HG03280 (cell line): ENCODE measurements around the gene POLR3B.
"Not testable (repeated sequence)": the region's sequence is repeated elsewhere in the genome, so short reads cannot be mapped to it uniquely, and the experiment has no call there.

ENCODE experiments used
- ATAC-seq: cut with Tn5 transposase; IDR thresholded peaks from one replicate; pipeline ENCODE4 v1.9.1; 2021; ENCODE audit warnings: mild to moderate bottlenecking, moderate library complexity; ENCODE audit not compliant: unreplicated experiment

The POLR3B gene

DNA sequence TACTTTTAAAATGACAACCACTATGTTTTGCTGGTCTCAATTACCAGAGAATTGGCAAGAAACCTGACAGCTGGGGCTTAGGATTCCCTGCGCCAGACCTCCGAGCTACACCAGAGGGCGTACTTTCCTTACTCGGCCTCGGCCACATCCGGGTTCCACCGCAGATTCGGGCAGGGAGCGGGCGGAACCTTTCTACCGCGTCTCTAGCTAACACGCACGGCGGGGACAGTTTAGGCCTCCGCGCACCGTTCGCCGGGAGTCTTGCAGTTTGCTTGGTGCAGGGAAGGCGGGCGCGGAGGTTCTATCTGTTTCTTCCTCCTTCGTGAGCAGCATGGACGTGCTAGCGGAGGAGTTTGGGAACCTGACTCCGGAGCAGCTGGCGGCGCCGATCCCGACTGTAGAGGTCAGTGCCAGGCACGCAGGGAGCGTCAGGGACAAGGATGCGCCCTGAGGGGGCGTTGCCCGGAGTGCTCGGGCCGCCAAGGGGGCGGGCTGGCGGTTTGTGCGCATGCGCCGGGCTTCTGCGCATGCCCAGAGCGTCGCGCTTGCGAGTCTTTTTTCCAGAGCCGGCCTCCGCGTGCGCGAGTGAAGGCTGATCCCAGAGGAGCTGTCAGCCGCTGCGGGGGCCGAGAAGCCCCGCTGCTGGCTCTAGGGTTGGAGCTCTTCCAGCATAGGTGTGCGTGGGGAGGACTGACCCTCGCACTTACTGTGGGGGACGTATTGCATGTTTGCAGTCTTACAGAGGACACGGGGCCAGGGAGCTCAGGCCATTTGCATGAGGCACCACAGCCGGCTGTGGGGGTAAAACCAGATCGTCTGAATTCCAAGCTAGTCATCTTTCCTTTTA, at the start of gene POLR3B:
Gene POLR3B, plus strand, starts transcription at position 200 of the 847 bp plus-strand sequence. Its CDS starts 132 bp downstream, at position 332.
- peak; percentile 89 for ATAC-seq

DNA sequence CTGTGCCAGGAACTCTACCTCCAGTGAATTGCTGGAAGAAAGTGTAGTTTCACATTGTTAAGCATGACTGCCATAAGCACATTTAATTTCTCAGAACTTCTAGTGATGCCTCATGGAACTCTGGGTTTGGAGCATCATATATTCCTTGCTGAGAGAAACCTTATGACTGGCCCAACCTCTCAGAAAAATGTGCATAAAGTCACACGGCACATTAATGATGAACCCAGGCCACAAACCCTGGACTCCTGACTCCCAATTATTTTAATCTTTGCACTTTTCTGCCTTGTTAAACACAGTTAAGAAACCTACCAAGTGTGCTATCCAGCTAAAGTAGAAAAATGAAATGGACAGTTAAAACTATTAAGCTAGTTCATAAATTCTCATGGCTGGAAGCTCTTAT, 49.4 kb upstream of the POLR3B start:
- no peak for ATAC-seq

DNA sequence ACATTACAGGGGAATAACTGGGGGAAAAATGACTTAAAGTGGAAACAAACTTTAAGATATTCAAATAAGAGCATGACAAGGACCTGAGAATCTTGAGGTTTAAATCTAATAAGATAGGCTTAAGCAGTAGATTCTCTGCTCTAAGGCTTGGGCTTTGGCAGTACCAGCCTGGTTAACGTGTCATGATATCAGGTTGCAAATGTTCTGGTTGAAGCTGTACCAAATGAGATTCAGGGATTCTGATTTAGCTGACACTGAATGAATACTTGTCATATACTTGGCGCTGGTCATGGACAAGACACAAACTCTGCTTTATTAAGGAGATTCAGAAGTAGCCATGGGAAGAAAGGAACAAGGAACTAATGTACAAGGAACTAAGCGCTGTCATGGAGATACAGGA, 48.9 kb upstream of the POLR3B start:
- no peak for ATAC-seq

DNA sequence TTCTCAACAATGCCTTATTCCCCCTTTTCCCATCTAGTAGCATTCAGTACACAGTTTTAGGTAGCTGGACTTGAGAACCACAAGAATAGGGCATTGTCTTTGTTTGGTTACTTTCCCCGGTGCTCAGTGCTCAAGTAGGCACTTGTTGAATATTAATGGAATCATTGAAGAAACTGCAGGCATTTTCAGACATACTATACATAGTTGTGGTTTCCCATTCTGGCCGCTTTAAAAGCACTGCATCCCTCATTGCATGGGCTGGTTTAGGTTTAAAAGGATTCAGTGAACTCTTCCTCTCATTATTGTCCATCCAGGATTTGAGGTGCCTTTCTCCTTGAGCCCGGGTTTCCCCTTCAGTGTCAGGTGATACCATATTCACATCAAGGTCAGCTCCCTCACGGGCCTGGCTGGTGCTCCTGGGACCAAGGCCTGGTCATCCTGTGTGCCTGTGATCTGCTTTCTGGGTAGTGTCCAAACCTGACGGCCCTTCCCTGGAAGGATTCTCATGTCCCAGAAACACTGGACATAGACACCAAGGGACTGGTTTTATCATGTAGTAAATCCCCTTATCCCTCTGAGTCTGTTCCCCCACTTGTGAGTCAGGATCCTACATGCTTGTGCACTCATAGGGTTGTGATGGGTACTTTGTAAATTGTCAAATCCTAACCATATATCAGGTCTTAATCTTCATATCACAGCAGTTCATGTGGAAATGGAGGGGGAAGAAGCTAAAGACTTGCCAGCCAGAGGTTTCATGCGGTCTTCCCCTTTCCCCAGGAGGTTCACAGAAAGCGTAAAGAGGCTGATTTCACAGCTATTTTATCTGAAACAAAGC, 47.7 kb upstream of the POLR3B start:
- ATAC-seq, result no peak

DNA sequence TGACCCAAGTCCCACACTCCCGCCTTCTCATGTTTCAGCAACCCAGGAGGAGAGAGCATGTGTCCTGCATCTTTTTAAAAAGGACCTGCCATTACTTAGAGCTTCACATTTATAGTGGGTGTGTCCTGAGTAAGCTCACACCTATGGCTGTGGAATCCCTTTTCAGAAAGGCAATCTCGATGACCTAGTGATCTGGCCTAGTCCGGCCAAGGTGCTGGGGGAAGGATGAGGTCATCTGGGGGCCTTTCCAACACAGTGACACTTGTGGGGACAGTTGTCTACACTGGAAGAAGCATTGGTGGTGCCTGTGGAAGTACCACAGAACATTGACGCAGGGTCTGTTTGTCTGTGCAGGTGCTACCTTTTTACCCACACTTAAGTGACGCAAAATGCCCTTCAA, 46.9 kb upstream of the POLR3B start:
- no peak for ATAC-seq

DNA sequence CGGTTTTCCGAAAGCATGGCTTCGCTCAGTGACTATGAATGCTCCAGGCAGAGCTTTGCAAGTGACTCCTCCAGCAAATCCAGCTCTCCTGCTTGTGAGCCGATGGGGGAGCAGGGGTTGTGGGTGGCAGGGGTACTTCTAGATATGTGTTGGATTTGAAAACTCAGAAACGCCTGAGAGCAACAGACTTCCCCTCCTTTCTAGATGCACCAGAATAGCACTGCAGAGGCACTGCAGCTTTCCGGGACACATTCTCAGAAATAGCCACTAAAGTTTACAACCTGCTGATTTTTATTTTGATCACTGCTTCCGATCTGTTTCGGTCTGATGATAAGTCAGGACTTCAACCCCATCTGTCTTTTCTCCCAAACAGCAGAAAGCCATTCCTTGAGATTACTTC, 46.4 kb upstream of the POLR3B start:
- ATAC-seq, result no peak

DNA sequence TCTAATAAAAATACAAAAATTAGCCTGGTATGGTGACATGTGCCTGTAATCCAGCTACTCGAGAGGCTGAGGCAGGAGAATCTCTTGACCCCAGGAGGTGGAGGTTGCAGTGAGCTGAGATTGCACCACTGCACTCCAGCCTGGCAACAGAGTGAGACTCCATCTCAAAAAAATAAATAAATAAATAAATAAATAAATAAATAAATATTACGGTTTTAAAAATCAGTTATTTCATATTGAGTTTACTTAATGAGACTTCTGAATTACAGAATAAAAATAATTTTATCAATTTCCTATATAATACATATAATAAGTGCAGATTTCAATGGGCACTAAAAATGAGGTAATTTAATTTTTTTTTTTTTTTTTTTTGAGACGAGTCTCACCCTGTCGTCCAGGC, 44.1 kb upstream of the POLR3B start:
- not testable (repeated sequence) for ATAC-seq

DNA sequence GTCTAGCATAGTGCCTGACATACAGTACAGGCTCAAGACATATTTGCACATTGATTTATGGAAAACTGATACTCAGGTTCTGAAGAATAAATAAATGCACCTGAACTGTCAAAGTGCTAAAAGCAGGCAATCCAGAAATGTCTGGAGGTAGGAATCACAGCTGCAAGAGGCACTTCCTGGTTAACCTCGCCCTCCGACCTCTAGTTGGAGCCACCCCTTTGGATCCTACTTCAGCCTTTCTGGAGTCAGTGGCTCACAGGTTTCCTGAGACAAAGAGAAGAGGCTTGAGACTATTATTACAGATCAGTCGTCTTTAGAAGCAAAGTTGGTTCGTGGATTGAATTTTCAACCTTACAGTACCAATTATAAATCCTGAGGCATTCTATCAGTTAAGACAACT, 42.0 kb upstream of the POLR3B start:
- ATAC-seq, result no peak

DNA sequence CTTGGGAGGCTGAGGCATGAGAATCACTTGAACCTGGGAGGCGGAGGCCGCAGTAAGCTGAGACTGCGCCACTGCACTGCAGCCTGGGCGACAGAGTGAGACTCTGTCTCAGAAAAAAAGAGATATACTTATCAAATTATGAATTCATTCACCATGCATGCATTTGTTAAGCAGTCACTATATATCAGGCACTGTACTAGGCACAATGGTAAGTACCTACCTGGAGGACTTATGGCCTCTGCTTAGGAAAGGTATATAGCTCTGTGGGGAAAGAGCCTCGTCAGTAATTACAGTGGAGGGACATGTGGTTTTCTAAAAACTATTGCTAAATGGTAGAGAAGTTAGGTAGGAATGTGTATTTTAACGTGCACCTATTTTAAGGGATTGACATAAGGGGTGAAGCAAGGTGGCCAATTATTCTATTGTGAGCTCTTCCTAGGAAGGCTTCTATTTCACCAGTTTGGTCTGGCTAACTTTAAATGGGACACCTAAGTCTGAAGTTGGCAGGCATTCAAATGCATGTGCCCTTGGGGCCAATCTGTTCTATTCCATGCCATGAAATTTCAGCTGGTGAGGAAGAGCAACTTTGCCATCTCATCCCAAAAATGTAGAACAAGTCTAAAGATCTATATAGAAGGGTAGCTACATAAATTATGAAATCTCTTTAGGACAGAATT, 40.0 kb upstream of the POLR3B start:
- ATAC-seq, result no peak

DNA sequence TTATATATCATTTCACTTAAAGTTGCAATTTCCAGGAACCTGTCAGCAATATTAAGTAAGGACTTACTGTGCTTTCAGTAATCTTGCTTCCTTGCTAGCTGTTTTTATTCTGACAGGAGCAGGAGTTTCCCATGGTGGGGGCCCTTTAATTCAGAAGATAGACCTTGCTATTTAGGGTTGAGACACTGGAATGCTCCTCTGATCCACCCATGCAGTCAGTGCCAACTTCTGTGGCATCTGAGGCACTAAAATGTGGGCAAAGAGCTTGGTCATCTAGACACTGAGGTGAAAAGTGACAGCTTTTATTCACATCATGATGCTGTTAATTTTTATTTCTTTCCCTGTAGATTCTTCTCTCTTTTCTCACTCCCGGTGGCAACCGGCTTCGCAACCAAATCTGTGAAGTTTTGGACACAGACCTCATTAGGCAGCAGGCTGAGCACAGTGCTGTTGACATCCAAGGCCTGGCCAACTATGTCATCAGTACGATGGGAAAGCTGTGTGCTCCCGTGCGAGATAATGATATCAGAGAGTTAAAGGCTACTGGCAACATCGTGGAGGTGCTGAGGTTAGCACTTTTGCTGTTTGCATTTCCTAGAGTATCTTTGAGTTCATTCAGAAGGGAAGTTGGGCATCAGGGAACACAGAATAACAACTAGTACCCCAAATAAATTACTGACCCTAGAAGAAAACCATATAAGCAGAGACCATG, 36.3 kb upstream of the POLR3B start:
- ATAC-seq, result no peak

DNA sequence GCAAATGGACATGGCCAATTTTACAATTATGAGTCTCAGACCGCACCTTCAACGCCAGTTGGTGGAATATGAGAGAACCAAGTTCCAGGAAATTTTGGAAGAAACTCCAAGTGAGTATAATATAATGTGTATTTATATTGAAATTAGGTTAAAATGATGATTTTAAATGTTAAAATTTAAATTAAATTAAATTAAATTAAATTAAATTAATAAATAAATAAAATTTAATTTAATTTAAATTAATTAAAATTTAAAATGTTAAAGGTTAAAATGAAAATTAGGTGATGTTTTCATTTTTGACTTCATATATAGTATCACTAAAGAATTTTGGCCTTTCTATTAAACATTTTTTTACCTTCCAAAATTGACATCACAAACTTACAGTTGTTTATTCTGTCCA, 34.0 kb upstream of the POLR3B start:
- ATAC-seq, result no peak

DNA sequence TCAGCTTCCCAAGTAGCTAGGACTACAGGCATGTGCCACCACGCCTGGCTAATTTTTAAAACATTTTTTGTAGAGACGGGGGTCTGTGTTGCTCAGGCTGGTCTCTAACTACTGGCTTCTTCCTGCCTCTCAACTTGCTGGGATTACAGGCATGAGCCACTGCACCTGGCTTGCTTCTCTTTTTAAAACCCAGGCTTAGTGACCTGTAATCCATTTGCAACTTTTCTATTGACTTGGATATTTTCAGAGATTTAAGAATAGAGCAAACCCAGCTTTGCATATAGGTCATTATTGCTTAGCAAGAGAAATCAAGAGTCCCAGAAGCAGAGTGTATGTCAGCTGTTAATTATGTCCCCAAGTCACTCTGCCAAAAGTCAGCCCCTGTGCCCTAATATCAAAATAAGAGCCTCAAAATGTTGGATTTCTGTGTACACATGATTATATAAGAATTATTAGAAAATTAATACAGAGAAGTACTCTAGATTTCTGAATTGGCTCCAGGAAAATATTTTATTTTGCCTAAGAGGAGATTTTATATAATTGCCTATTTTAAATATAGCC, 30.2 kb upstream of the POLR3B start:
- no peak for ATAC-seq

DNA sequence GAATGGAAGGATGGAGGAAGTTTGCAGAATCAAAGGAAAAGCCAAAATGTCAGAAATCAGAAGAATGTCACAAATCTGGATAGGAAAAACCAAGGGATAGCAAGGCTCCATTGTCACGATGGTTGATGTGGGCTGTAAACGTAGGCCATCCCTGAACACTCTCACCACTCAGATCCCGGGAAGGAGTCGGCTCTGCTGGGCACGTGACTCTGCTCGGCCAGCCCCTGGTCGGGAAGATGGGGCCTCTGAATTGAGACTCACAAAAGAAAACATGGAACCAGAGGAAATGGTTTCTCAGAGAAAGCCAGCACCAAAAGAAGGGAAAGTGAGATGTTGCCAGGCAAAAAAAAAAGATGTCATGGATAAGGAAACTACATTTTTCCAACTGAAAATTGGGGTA, 28.8 kb upstream of the POLR3B start:
- no peak for ATAC-seq

DNA sequence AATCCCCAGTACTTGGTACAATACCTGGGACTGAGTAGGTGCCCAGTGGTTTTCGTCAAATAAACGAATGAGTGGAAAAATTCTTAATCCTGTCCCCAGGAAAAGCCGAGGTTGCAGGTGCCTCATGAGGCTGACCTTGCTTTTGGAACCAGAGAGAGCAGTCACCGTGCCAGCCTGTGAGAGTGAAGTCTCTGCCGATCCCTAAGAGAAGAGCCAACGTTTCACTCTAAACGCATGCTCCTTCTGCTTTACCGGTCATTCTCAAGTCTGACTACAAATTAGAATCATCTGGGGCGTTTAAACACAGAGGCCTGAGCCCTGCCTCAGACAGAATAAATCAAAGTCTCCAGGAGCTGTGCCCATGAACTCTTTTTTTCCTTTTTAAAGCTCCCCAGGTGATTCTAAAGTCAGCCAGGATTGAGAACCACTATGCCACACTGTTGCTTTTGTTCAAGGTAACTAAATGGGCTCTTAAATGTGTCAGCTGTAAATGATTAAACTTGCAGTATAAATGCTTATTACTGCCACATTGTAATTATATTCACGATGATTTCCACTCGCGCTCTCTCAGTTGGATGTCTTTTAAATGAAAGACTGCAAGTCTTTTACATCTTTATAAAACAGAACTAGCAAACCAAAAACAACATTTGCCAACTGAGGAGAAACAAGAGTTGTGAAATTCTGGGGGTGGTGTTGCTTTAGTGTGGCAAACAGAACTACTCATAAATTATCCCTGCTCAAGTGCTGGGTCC, 28.1 kb upstream of the POLR3B start:
- ATAC-seq, result no peak

DNA sequence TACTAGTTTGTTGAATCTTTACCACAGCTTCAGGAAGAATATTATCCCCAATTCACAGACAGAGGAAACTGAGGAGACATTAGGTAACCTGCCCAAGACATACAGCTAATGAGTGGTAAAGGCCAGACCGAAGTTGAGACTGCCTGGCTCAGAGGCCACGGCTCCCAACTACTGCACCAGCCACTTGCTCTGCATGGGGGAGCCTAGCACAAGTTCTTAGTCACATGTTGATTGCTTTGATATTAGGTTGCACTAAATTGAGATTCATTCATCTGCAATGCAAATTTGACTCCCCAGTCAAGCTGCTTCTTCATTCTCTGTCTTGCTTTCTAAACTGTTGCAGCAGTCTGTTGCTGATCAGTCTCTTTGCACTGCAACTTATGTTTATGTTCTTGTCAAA, 25.9 kb upstream of the POLR3B start:
- ATAC-seq, result no peak

DNA sequence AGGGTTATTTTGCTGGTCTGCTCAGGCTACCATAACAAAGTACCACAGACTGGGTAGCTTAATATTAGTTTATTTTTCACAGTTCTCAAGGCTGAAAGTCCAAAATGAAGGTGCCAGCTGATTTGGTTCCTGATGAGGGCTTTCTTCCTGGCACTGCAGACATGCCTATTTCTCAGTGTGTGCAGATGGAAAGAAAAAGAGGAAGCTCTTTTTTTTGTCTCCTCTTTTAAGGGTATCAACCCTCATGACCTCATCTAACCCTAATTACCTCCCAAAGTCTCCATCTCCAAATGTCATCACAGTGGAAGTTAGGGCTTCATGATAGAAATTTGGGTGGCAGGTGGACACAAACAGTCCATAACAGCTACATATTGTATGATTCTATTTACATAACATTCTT, 25.0 kb upstream of the POLR3B start:
- no peak for ATAC-seq

DNA sequence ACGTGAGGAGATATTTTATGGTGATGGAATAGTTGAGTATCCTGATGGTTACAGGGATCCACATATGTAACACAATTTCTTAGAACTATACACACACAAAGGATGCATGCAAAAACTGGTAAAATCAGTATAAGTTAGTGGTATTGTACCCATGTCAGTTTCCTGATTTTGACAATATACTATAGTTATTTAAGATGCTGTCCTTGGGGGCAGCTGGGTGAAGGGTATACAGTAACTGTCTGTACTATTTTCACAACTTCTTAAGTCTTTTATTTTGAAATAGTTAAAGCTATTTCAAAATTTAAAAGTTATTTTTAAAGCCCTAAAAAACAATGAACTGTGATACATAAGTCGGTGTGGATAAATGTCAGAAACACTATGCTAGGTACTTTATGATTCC, 24.5 kb upstream of the POLR3B start:
- ATAC-seq, result no peak

DNA sequence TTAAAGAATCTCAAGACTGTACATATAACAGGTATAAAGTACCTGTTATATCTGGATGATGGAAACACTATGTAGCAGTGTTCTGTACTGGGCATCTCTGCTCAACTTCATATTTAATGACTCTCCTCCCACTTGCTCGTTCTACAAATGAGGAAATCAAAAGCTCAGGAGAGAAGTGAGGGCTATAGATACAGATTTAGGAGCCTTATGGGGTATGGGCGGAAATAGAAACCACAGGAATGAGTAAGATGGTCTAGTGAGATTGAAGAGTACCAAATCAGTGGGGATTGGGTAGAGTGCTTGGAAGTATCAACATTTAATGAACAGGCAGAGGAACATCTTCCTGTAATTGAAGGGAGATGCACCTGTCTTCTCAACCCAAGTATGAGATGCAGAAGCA, 23.8 kb upstream of the POLR3B start:
- no peak for ATAC-seq

DNA sequence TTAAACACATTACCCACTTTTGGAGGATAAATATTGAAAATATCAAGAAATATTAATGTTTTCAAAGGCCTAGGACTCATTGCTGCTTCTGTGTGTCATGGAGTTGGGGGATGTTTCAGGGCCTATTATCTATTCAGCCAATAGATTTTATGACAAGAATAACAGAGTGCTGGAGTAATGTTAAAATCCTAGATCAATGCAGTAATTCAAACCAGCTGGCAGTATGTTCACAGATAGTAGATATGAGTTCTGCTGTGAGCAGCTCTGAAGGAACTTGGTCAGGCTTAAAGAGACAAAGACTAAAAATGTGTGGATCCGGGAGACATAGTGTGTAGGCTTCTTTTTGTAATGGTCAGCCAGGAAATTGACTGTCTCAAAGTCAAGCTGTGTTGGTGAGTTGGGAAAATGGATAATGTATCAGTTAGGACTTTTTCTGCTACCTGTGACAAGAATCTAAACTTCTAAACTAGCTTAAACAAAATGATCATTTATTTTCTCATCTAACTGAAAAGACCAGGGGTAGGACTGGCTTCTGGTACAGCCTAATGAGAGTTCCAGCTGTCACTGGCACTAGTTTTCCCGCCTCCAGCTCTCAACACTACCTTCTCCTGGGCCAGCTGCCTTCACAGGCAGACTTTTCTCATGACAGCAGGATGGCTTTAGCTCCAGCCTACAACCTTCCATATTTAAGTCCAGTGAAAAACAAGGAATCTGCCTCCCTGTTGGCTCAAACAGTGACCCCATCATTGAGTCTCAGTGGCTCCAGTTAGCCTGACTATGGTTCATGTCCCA, 16.3 kb upstream of the POLR3B start:
- no peak for ATAC-seq
